WTC11 (cell line): Measurements from ENCODE around the gene INSL3. TPM values are rescaled to one million over a fixed set of nuclear protein-coding genes. Genes with fewer than 3 reads are reported as not detected.

Experiments used
- ATF1 ChIP-seq: sonication (generic); formaldehyde crosslinking; IDR thresholded peaks from 2 replicates; pipeline ENCODE4 v1.8.1; 2023; ENCODE audit warnings: mild to moderate bottlenecking, moderate library complexity, missing genetic modification reagents
- FOXP1 ChIP-seq: sonication (generic); formaldehyde crosslinking; IDR thresholded peaks from 2 replicates; pipeline ENCODE4 v1.8.0; 2022; ENCODE audit warnings: missing genetic modification reagents, mild to moderate bottlenecking, moderate library complexity, borderline replicate concordance
- GTF2I ChIP-seq: fragments of 250-450 bp; sonication (Bioruptor Pico); conservative IDR thresholded peaks from 2 replicates; pipeline ENCODE4 v1.4.0; 2021; ENCODE audit warnings: mild to moderate bottlenecking
- MYBL2 ChIP-seq: sonication (generic); formaldehyde crosslinking; IDR thresholded peaks from 2 replicates; pipeline ENCODE4 v1.8.1; 2023; ENCODE audit warnings: mild to moderate bottlenecking, moderate library complexity, missing genetic modification reagents
- NFATC4 ChIP-seq: fragments of 250-450 bp; sonication (Bioruptor Pico); IDR thresholded peaks from 2 replicates; pipeline ENCODE4 v1.9.0; 2021; ENCODE audit warnings: mild to moderate bottlenecking
- NFE2L1 ChIP-seq: sonication (generic); formaldehyde crosslinking; IDR thresholded peaks from 2 replicates; pipeline ENCODE4 v1.8.1; 2023; ENCODE audit warnings: missing genetic modification reagents
- PRRX2 ChIP-seq: fragments of 250-450 bp; sonication (Bioruptor Pico); IDR thresholded peaks from 2 replicates; pipeline ENCODE4 v1.8.0; 2021; ENCODE audit warnings: mild to moderate bottlenecking
- TCF7 ChIP-seq: sonication (generic); formaldehyde crosslinking; IDR thresholded peaks from 2 replicates; pipeline ENCODE4 v1.8.0; 2022; ENCODE audit warnings: mild to moderate bottlenecking, low read depth, missing genetic modification reagents, moderate library complexity
- ZBTB21 ChIP-seq: sonication (generic); formaldehyde crosslinking; IDR thresholded peaks from 2 replicates; pipeline ENCODE4 v1.8.1; 2023; ENCODE audit warnings: mild to moderate bottlenecking, missing genetic modification reagents, borderline replicate concordance
- ZNF232 ChIP-seq: sonication (generic); formaldehyde crosslinking; IDR thresholded peaks from 2 replicates; pipeline ENCODE4 v1.8.0; 2022; ENCODE audit warnings: mild to moderate bottlenecking, missing genetic modification reagents
- ZNF671 ChIP-seq: fragments of 250-450 bp; sonication (Bioruptor Pico); IDR thresholded peaks from 2 replicates; pipeline ENCODE4 v1.8.0; 2021; ENCODE audit warnings: mild to moderate bottlenecking
- total RNA-seq: library from RNA; stranded (reverse); gene quantifications from 3 replicates; pipeline ENCODE4 v1.2.3, GENCODE V29; 2021
- TF ChIP-seq, protein P1 (sequence below): fragments of 250-450 bp; sonication (Bioruptor Pico); IDR thresholded peaks from 2 replicates; pipeline ENCODE4 v1.9.0; 2021; ENCODE audit warnings: mild to moderate bottlenecking, borderline replicate concordance
- TF ChIP-seq, protein P2 (sequence below): fragments of 200-600 bp; IDR thresholded peaks from 2 replicates; pipeline ENCODE4 v1.8.0; 2022; ENCODE audit warnings: antibody characterized with exemption
- TF ChIP-seq, protein P3 (sequence below): sonication (generic); formaldehyde crosslinking; IDR thresholded peaks from 2 replicates; pipeline ENCODE4 v1.8.0; 2022; ENCODE audit warnings: mild to moderate bottlenecking, missing genetic modification reagents
- TF ChIP-seq, protein P4 (sequence below): sonication (generic); formaldehyde crosslinking; IDR thresholded peaks from 2 replicates; pipeline ENCODE4 v1.8.0; 2022; ENCODE audit warnings: mild to moderate bottlenecking, missing genetic modification reagents
- TF ChIP-seq, protein P5 (sequence below): sonication (generic); formaldehyde crosslinking; IDR thresholded peaks from 2 replicates; pipeline ENCODE4 v1.8.1; 2022; ENCODE audit warnings: low read depth, mild to moderate bottlenecking, moderate library complexity, missing genetic modification reagents, borderline replicate concordance
- TF ChIP-seq, protein P6 (sequence below): sonication (generic); formaldehyde crosslinking; IDR thresholded peaks from 2 replicates; pipeline ENCODE4 v1.8.1; 2023; ENCODE audit warnings: mild to moderate bottlenecking, missing genetic modification reagents

Gene INSL3
- total RNA-seq, 1 experiment from 2014 or later, result 0.79 TPM

DNA sequence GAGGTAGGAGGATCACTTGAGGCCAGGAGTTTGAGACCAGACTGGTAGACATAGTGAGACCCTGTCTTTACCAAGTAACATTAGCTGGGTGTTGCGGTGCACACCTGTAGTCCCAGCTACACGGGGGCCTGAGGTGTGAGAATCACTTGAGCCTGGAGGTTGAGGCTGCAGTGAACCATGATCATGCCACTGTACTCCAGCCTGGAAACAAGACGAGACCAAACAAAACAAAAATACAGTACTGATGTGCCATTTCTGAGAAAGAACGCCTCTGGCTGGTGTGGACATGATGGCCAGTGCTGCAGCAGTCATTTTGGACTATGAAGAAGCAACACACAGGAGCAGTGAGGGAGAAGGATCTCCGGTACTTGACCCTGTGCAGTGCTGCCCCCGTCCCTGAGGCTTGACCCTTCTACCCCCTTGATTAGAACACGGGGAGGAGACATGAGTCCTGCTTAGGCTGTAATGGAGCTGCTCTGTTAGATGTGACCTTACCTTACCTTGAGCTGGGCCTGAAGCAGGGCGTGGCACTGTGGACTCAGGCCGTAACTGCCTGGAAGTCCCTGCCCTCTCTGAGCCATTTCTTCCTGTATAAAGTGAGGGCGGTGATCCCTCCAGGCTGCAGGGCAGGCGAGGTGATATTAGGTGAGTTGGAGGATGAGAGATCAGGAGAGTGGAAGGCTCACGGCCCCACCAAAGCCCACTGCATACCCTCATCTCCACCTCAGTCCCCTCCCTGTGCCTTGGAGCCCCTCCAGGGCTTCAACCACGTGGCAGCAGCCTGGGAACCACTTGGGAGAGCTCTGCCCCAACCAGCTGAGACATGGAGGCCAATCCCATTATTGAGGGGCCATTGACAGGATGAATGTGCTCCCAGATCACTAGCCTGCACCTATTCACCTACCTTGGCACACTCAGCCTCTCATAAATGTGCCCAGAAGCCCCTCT, 44.3 kb upstream of the INSL3 start (continued):
- TF ChIP-seq, protein P1, sequence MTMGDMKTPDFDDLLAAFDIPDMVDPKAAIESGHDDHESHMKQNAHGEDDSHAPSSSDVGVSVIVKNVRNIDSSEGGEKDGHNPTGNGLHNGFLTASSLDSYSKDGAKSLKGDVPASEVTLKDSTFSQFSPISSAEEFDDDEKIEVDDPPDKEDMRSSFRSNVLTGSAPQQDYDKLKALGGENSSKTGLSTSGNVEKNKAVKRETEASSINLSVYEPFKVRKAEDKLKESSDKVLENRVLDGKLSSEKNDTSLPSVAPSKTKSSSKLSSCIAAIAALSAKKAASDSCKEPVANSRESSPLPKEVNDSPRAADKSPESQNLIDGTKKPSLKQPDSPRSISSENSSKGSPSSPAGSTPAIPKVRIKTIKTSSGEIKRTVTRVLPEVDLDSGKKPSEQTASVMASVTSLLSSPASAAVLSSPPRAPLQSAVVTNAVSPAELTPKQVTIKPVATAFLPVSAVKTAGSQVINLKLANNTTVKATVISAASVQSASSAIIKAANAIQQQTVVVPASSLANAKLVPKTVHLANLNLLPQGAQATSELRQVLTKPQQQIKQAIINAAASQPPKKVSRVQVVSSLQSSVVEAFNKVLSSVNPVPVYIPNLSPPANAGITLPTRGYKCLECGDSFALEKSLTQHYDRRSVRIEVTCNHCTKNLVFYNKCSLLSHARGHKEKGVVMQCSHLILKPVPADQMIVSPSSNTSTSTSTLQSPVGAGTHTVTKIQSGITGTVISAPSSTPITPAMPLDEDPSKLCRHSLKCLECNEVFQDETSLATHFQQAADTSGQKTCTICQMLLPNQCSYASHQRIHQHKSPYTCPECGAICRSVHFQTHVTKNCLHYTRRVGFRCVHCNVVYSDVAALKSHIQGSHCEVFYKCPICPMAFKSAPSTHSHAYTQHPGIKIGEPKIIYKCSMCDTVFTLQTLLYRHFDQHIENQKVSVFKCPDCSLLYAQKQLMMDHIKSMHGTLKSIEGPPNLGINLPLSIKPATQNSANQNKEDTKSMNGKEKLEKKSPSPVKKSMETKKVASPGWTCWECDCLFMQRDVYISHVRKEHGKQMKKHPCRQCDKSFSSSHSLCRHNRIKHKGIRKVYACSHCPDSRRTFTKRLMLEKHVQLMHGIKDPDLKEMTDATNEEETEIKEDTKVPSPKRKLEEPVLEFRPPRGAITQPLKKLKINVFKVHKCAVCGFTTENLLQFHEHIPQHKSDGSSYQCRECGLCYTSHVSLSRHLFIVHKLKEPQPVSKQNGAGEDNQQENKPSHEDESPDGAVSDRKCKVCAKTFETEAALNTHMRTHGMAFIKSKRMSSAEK, result peak; percentile 60; the same call in 1 of the 2 replicates
- TF ChIP-seq MYBL2 (peak; percentile 34), NFATC4 (CRISPR knock-in tag) (peak; percentile 39), PRRX2 (CRISPR knock-in tag) (peak; percentile 92), GTF2I (CRISPR knock-in tag) (no peak), ATF1 (CRISPR knock-in tag) (peak; percentile 79; the same call in 1 of the 2 replicates), ZNF671 (CRISPR knock-in tag) (peak; percentile 87), FOXP1 (CRISPR knock-in tag) (peak; percentile 56; the same call in 1 of the 2 replicates), TCF7 (no peak), ZBTB21 (CRISPR knock-in tag) (no peak), NFE2L1 (CRISPR knock-in tag) (0 out of 2 replicates have a peak, but pooled peaks have one; percentile 35), ZNF232 (0 out of 2 replicates have a peak, but pooled peaks have one; percentile 54)
- TF ChIP-seq, protein P2, sequence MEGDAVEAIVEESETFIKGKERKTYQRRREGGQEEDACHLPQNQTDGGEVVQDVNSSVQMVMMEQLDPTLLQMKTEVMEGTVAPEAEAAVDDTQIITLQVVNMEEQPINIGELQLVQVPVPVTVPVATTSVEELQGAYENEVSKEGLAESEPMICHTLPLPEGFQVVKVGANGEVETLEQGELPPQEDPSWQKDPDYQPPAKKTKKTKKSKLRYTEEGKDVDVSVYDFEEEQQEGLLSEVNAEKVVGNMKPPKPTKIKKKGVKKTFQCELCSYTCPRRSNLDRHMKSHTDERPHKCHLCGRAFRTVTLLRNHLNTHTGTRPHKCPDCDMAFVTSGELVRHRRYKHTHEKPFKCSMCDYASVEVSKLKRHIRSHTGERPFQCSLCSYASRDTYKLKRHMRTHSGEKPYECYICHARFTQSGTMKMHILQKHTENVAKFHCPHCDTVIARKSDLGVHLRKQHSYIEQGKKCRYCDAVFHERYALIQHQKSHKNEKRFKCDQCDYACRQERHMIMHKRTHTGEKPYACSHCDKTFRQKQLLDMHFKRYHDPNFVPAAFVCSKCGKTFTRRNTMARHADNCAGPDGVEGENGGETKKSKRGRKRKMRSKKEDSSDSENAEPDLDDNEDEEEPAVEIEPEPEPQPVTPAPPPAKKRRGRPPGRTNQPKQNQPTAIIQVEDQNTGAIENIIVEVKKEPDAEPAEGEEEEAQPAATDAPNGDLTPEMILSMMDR, result no peak
- TF ChIP-seq, protein P3, sequence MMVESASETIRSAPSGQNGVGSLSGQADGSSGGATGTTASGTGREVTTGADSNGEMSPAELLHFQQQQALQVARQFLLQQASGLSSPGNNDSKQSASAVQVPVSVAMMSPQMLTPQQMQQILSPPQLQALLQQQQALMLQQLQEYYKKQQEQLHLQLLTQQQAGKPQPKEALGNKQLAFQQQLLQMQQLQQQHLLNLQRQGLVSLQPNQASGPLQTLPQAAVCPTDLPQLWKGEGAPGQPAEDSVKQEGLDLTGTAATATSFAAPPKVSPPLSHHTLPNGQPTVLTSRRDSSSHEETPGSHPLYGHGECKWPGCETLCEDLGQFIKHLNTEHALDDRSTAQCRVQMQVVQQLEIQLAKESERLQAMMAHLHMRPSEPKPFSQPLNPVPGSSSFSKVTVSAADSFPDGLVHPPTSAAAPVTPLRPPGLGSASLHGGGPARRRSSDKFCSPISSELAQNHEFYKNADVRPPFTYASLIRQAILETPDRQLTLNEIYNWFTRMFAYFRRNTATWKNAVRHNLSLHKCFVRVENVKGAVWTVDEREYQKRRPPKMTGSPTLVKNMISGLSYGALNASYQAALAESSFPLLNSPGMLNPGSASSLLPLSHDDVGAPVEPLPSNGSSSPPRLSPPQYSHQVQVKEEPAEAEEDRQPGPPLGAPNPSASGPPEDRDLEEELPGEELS (CRISPR knock-in tag), result 0 out of 2 replicates have a peak, but pooled peaks have one; percentile 15
- TF ChIP-seq, protein P4, sequence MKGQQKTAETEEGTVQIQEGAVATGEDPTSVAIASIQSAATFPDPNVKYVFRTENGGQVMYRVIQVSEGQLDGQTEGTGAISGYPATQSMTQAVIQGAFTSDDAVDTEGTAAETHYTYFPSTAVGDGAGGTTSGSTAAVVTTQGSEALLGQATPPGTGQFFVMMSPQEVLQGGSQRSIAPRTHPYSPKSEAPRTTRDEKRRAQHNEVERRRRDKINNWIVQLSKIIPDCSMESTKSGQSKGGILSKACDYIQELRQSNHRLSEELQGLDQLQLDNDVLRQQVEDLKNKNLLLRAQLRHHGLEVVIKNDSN (CRISPR knock-in tag), result peak; percentile 38; the same call in 1 of the 2 replicates
- TF ChIP-seq, protein P5, sequence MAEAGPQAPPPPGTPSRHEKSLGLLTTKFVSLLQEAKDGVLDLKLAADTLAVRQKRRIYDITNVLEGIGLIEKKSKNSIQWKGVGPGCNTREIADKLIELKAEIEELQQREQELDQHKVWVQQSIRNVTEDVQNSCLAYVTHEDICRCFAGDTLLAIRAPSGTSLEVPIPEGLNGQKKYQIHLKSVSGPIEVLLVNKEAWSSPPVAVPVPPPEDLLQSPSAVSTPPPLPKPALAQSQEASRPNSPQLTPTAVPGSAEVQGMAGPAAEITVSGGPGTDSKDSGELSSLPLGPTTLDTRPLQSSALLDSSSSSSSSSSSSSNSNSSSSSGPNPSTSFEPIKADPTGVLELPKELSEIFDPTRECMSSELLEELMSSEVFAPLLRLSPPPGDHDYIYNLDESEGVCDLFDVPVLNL (CRISPR knock-in tag), result 0 out of 2 replicates have a peak, but pooled peaks have one; percentile 19
- TF ChIP-seq, protein P6, sequence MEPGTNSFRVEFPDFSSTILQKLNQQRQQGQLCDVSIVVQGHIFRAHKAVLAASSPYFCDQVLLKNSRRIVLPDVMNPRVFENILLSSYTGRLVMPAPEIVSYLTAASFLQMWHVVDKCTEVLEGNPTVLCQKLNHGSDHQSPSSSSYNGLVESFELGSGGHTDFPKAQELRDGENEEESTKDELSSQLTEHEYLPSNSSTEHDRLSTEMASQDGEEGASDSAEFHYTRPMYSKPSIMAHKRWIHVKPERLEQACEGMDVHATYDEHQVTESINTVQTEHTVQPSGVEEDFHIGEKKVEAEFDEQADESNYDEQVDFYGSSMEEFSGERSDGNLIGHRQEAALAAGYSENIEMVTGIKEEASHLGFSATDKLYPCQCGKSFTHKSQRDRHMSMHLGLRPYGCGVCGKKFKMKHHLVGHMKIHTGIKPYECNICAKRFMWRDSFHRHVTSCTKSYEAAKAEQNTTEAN (CRISPR knock-in tag), result 0 out of 2 replicates have a peak, but pooled peaks have one; percentile 14
